Keratinocyte (primary cell): ENCODE data around the gene GRIK4. TPM values are rescaled to one million over a fixed set of nuclear protein-coding genes. Genes with fewer than 3 reads are reported as not detected.

ENCODE experiments used
- DNase-seq: peaks from one replicate; pipeline ENCODE4 v3.0.0-alpha.2; 2011; ENCODE audit warnings: low read depth, missing footprints, low spot score
- FAIRE-seq: peaks from 2 replicates; lab custom pipeline; 2011; peaks lifted over from hg19 to GRCh38; lab: Jason Lieb, UNC
- H2AFZ ChIP-seq: 2 replicates; pipeline ENCODE4 v1.6.0; 2012; ENCODE audit warnings: low read length, control low read depth, inconsistent platforms; ENCODE audit not compliant: control insufficient read depth
- H3K27ac ChIP-seq: 2 replicates; pipeline ENCODE4 v1.5.1; 2011; ENCODE audit warnings: low read length; ENCODE audit not compliant: control insufficient read depth, insufficient read depth
- H3K27me3 ChIP-seq: 3 replicates; pipeline ENCODE4 v1.6.0; 2011; ENCODE audit warnings: low read length; ENCODE audit not compliant: control insufficient read depth, insufficient read depth; ENCODE audit errors: extremely low read depth
- H3K36me3 ChIP-seq, 2 experiments: 2 replicates in 1 of 2; 3 replicates in 1 of 2; pipeline ENCODE4 v1.5.1; 2011; ENCODE audit warnings: low read length in 2 of 2, mild to moderate bottlenecking in 1 of 2; ENCODE audit not compliant: control insufficient read depth in 2 of 2, insufficient read depth in 2 of 2; ENCODE audit errors: extremely low read depth in 1 of 2
- H3K4me1 ChIP-seq: 3 replicates; pipeline ENCODE4 v1.5.1; 2011; ENCODE audit warnings: low read length; ENCODE audit not compliant: control insufficient read depth, insufficient read depth; ENCODE audit errors: extremely low read depth
- H3K4me2 ChIP-seq: 3 replicates; pipeline ENCODE4 v1.6.0; 2011; ENCODE audit warnings: low read depth, low read length; ENCODE audit not compliant: control insufficient read depth, insufficient read depth; ENCODE audit errors: extremely low read depth
- H3K4me3 ChIP-seq, 3 experiments: fragments of 200-600 bp in 1 of 3; sonication (generic) in 1 of 3; 2 replicates in 2 of 3; 3 replicates in 1 of 3; pipeline ENCODE4 v1.5.1; 2011 to 2016; ENCODE audit warnings: low read length in 3 of 3, mild to moderate bottlenecking in 3 of 3, control low read depth in 2 of 3, inconsistent platforms in 1 of 3, low read depth in 1 of 3, mixed read lengths in 1 of 3, mixed run types in 1 of 3, moderate library complexity in 1 of 3; ENCODE audit not compliant: control insufficient read depth in 2 of 3, insufficient read depth in 2 of 3; ENCODE audit errors: extremely low read depth in 1 of 3
- H3K79me2 ChIP-seq: 2 replicates; pipeline ENCODE4 v1.6.0; 2012; ENCODE audit warnings: low read length; ENCODE audit not compliant: control insufficient read depth, insufficient read depth
- H3K9ac ChIP-seq: 3 replicates; pipeline ENCODE4 v1.6.0; 2011; ENCODE audit warnings: low read length; ENCODE audit not compliant: control insufficient read depth, insufficient read depth; ENCODE audit errors: extremely low read depth
- H3K9me1 ChIP-seq: 3 replicates; pipeline ENCODE4 v1.6.0; 2011; ENCODE audit warnings: low read length; ENCODE audit not compliant: control insufficient read depth, insufficient read depth; ENCODE audit errors: extremely low read depth
- H3K9me3 ChIP-seq: 2 replicates; pipeline ENCODE4 v1.5.1; 2012; ENCODE audit warnings: low read depth, low read length; ENCODE audit not compliant: control insufficient read depth
- H4K20me1 ChIP-seq: 3 replicates; pipeline ENCODE4 v1.6.0; 2011; ENCODE audit warnings: low read length; ENCODE audit not compliant: control insufficient read depth, insufficient read depth; ENCODE audit errors: extremely low read depth
- CTCF ChIP-seq, 3 experiments: IDR thresholded peaks in 1 of 3; conservative IDR thresholded peaks in 1 of 3; optimal IDR thresholded peaks in 1 of 3; 2 replicates in 2 of 3; 3 replicates in 1 of 3; pipeline versions ENCODE3 to v1.5.1; 2011; ENCODE audit warnings: low read length in 3 of 3, mild to moderate bottlenecking in 3 of 3, moderate library complexity in 2 of 3, control low read depth in 1 of 3, inconsistent platforms in 1 of 3; ENCODE audit not compliant: insufficient read depth in 2 of 3; ENCODE audit errors: extremely low read depth in 1 of 3
- EZH2 ChIP-seq: IDR thresholded peaks from one replicate; pipeline ENCODE4 v1.6.1; 2012; ENCODE audit warnings: inconsistent platforms, mild to moderate bottlenecking, low read length, moderate library complexity
- dilution Hi-C: fragments of 300-500 bp; cut with MboI; formaldehyde crosslinking; loops from one replicate; pipeline ENCODE4 v1.7.0; 2020; ENCODE audit warnings: low sequenced_read_pairs; ENCODE audit not compliant: extremely low pct_ligation_motif_present
- polyA plus RNA-seq, 5 experiments: library from polyadenylated mRNA; depleted of rRNA in 3 of 5; stranded (reverse) in 3 of 5; stranded (forward) in 1 of 5; unstranded in 1 of 5; fragments of >200 nt; gene quantifications; 1 replicate in 1 of 5; 2 replicates in 3 of 5; 3 replicates in 1 of 5; pipeline versions ENCODE4 v1.2.1 to v1.2.3, GENCODE V29; 2011 to 2012; ENCODE audit warnings: missing spikeins in 2 of 5, low read depth in 1 of 5, low replicate concordance in 1 of 5

The GRIK4 gene
- polyA plus RNA-seq, 1 donor (not counting 4 experiments of a cell fraction or from before 2014, with no cell fraction given), result not detected

GRCh38 chr11:120522736-120523135 lies 11.2 kb downstream of the GRIK4 start:
- H3K36me3 ChIP-seq, result no peaks in the 10 kb centered on the region
- FAIRE-seq, result no peak
- H3K9me3 ChIP-seq, result no peaks in the 10 kb centered on the region
- no peak overlapping the region for H3K4me3 ChIP-seq
- no peak overlapping the region for H3K4me2 ChIP-seq
- no peaks in the 10 kb centered on the region for H3K4me1 ChIP-seq
- dilution Hi-C loops, result loop anchor here (25.0 kb wide), 1 partner anchor 415 kb away; no protein-coding TSS in a partner anchor
- peaks cover 10% of the 10 kb centered on the region for H3K27me3 ChIP-seq
- H3K9me1 ChIP-seq, result no peaks in the 10 kb centered on the region
- H3K9ac ChIP-seq, result no peak overlapping the region
- H3K79me2 ChIP-seq, result no peaks in the 10 kb centered on the region
- no peak overlapping the region for H3K27ac ChIP-seq
- no peak overlapping the region for H2AFZ ChIP-seq
- no peak for DNase-seq
- TF ChIP-seq EZH2 (no peak), CTCF (optimal IDR thresholded peaks at IDR 0.05 in 1 of 3, IDR thresholded peaks at IDR 0.05 in 1 of 3, conservative IDR thresholded peaks at IDR 0.05 in 1 of 3; ENCODE audit: extremely low read depth in 1 of 3, insufficient read depth in 2 of 3, low read length in 3 of 3) (no peak)
- H4K20me1 ChIP-seq, result no peaks in the 10 kb centered on the region

GRCh38 chr11:120523196-120523595 lies 11.6 kb downstream of the GRIK4 start:
- no peak for FAIRE-seq
- Histone ChIP-seq H2AFZ (no peak overlapping the region), H3K9ac (no peak overlapping the region), H3K9me1 (no peaks in the 10 kb centered on the region), H3K4me2 (no peak overlapping the region), H4K20me1 (no peaks in the 10 kb centered on the region), H3K79me2 (no peaks in the 10 kb centered on the region), H3K27me3 (peaks cover 11% of the 10 kb centered on the region), H3K27ac (no peak overlapping the region), H3K4me3 (no peak overlapping the region), H3K9me3 (no peaks in the 10 kb centered on the region), H3K36me3 (no peaks in the 10 kb centered on the region), H3K4me1 (no peaks in the 10 kb centered on the region)
- no peak for TF ChIP-seq EZH2
- no peak for TF ChIP-seq CTCF (optimal IDR thresholded peaks at IDR 0.05 in 1 of 3, IDR thresholded peaks at IDR 0.05 in 1 of 3, conservative IDR thresholded peaks at IDR 0.05 in 1 of 3; ENCODE audit: extremely low read depth in 1 of 3, insufficient read depth in 2 of 3, low read length in 3 of 3)
- dilution Hi-C loops, result loop anchor here (25.0 kb wide), 1 partner anchor 414 kb away; no protein-coding TSS in a partner anchor
- no peak for DNase-seq
